K562 treated with DMSO at 1 percent for 24 hours (cell line): ENCODE measurements around the gene NUDT3. TPM values are rescaled to one million over a fixed set of nuclear protein-coding genes. Genes with fewer than 3 reads are reported as not detected.

Experiments
- total RNA-seq: library from RNA; unstranded; fragments of 300-600 nt; gene quantifications from 2 replicates; pipeline ENCODE4 v1.2.3, GENCODE V29; 2022; ENCODE audit warnings: low read depth; ENCODE audit not compliant: insufficient read depth

Gene NUDT3
- 13.5 and 13.9 TPM in 2 replicates for total RNA-seq

DNA sequence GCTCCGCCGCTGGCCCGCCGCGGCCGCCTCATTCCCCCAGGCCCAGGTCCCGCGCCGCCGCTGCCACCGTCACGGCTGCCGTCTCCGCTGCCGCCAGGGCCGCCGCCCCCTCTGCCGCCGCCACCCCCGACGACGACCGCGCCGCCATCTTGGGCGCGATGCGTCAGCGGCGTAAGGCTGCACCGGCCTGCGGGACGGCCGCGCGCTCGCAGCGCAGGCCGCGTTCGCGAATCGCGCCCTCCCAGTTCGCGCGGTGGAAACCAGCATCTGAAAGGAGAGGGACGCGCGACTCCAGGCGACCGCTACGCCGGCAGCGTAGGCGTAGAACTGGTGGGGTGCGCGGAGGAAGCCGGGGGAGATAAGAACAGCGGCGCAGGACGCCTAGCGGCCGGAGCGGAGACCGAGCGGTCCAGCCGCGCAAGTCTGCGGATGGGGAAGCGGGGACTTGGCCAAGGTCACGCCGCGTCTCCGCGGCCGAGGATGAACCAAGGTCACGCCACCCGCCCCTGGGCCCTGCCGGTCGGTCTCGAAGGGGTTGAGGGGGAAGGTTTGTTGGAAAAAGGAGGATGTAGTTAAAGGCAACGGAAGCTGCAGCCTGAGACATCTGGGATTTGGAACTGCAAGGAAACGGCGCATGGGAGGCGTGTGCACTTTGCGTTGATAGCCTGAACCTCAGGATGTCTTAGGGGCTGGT is at the start of gene NUDT3:
Gene NUDT3 (minus strand): TSS at position 173 of the 694 bp plus-strand sequence. CDS start 307 bp downstream, outside the sequence.

DNA sequence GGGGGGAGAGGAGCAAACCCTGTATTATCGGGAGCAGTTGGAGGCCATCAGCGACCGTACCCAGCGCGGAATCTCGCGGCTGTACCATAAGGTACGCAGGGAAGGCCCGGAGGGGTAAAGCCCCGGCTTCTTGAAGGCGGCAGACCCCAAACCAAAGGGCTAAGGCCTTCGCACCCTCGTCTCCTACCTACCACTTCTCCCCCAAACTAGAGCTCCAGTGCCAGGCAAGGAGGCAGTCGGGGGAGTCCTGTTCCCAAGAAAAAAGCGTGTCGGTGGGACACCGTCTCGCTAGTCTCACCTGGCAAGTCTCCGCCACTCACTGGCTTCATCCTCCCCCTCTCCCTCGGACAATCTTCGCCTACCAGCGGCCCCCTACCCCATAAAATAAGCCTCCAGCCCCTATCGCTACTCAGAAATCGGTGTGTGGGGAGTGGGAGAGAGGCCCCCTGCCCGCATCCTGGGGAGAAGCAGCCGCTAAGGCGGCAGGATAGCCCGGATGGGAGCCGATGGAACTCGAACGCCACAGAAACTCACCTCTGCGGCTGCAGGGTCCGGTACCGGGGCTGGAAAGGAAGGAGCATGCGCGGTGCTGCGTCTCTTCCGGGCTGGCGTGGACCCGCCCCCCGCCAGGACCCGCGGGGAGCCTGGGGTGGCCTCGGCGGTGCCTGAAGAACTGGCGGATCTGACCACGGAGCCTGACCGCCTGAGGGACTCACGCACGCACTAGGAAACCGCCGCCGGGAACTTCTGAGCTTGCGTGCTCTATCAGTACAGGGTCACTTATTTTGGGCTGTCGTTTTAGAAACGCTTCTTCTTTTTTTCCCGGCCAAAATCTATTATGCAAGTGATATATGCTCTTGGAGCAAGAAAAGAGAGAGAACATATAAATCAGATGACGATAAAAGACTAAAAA is 33.3 kb upstream of the NUDT3 start, which contains the start of gene RPS10:
Gene RPS10 (minus strand): TSS at position 572 of the 913 bp plus-strand sequence. CDS start 848 bp downstream, outside the sequence.

GRCh38 chr6:34248727-34249468 is 143.6 kb downstream of the NUDT3 start, which contains the start of gene SMIM29:
Gene SMIM29, minus strand, starts transcription at chr6:34249006. Its CDS starts 1,215 bp downstream, at chr6:34247791.

GRCh38 chr6:34236443-34237315 is 155.8 kb downstream of the NUDT3 start, which contains the start of gene HMGA1:
Gene HMGA1, plus strand, starts transcription at chr6:34236873. Its CDS starts 3,908 bp downstream, at chr6:34240781.

Other genes with a start within 250 kb of the NUDT3 start
- gene GRM4, start 246.6 kb downstream of the NUDT3 start, total RNA-seq = not detected in 2 replicates
- 1,580 and 1,712 TPM in 2 replicates for gene HMGA1, start 155.8 kb downstream of the NUDT3 start, total RNA-seq
- gene SMIM29, start 143.7 kb downstream of the NUDT3 start, total RNA-seq = 187 and 196 TPM in 2 replicates
- 6,565 and 6,740 TPM in 2 replicates for gene RPS10, start 33.4 kb upstream of the NUDT3 start, total RNA-seq
- 1.3 and 1.4 TPM in 2 replicates for gene PACSIN1, start 73.4 kb upstream of the NUDT3 start, total RNA-seq
- gene SPDEF, start 163.7 kb upstream of the NUDT3 start, total RNA-seq = 0.80 TPM in 1 of 2 replicates, not detected in the other